HL-60 (cell line): ENCODE results near the gene TIMP2.

Experiments
- POLR2AphosphoS5 ChIP-seq: IDR thresholded peaks from 2 replicates; pipeline ENCODE4 v1.6.1; 2012; ENCODE audit warnings: low read depth
- SPI1 ChIP-seq: IDR thresholded peaks from 2 replicates; pipeline ENCODE4 v1.6.1; 2012; ENCODE audit warnings: low read depth, mild to moderate bottlenecking, borderline replicate concordance
- TF ChIP-seq, protein P1 (sequence below): IDR thresholded peaks from one replicate; pipeline ENCODE4 v1.5.1; 2011; ENCODE audit warnings: low read length, control low read depth, inconsistent platforms; ENCODE audit not compliant: insufficient read depth

DNA sequence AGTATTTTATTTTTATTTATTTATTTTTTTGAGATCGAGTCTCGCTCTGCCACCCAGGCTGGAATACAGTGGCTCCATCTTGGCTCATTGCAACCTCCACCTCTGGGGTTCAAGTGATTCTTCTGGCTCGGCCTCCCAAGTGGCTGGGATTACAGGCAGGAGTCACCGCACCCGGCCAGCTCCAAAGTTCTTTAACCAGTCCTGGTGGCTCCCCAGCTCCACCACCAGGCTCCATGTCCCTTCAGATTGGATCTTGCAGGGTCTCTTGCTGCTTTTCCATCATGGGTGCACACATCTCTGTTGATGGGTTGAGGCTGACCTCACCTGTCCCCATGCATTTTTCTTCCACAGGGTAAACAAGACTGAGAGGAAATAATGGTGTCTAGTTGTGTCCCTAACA, 76.2 kb downstream of the TIMP2 start:
- TF ChIP-seq, protein P1, sequence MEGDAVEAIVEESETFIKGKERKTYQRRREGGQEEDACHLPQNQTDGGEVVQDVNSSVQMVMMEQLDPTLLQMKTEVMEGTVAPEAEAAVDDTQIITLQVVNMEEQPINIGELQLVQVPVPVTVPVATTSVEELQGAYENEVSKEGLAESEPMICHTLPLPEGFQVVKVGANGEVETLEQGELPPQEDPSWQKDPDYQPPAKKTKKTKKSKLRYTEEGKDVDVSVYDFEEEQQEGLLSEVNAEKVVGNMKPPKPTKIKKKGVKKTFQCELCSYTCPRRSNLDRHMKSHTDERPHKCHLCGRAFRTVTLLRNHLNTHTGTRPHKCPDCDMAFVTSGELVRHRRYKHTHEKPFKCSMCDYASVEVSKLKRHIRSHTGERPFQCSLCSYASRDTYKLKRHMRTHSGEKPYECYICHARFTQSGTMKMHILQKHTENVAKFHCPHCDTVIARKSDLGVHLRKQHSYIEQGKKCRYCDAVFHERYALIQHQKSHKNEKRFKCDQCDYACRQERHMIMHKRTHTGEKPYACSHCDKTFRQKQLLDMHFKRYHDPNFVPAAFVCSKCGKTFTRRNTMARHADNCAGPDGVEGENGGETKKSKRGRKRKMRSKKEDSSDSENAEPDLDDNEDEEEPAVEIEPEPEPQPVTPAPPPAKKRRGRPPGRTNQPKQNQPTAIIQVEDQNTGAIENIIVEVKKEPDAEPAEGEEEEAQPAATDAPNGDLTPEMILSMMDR, result no peak
- no peak for TF ChIP-seq SPI1
- no peak for TF ChIP-seq POLR2AphosphoS5
